GM19397 (cell line): ENCODE measurements around the gene RARA.
"Not testable (repeated sequence)": the region's sequence is repeated elsewhere in the genome, so short reads cannot be mapped to it uniquely, and the experiment has no call there.

Source experiments
- ATAC-seq: cut with Tn5 transposase; IDR thresholded peaks from one replicate; pipeline ENCODE4 v1.9.1; 2021; ENCODE audit warnings: mild to moderate bottlenecking, moderate library complexity; ENCODE audit not compliant: unreplicated experiment

The RARA gene

DNA sequence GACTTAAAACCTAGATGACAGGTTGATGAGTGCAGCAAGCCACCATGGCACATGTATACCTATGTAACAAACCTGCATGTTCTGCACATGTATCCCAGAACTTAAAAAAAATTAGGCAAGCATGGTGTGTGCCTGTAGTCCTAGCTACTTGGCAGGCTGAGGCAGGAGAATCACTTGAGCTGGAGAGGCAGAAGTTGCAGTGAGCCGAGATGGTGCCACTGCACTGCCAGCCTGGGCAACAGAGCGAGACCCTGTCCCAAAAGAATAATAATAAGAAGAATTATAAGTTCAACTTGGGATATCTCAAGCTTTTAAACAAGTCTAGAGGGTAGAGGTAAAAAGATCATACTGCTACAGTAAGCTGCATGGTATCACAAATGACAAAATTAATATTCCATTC is 11.5 kb upstream of the RARA start:
- ATAC-seq = no peak

DNA sequence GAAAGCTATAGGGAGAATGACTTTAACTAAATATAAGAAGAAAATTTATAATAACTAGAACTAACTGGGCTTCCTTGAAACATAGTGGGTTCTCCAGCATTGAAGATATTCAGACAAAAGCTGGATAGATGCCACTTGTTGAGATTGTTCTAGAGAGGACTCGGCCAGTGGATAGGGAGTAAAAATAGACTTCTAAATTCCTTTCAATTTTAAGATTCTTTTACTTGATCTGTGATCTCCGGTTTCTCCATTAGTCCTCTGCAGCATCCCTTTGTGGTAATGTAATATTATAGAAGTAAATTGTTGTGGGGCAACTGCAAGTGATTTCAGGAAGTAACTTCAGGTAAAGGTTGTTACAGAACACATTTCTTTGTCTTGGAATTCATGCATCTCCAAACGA is 10.3 kb upstream of the RARA start:
- ATAC-seq = no peak

DNA sequence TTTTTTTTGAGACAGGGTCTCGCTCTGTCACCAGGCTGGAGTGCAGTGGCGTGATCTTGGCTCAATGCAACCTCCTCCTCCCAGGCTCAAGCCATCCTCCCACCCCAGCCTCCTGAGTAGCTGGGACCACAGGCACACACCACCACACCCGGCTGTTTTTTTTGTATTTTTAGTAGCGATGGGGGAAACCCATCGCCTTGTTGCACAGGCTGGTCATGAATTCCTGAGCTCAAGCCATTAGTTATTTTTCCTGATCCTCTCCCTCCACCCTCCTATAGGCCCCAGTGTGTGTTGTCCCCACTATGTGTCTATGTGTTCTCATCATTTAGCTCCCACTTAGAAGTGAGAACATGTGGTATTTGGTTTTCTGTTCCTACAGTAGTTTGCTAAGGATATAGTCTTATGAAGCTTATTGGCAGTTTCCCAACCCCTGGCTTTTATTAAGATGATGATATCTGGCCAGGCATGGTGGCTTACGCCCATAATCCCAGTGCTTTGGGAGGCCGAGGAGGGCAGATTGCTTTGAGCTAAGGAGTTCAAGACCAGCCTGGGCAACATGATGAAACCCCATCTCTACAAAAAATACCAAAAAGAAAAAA is 9.7 kb upstream of the RARA start:
- ATAC-seq = not testable (repeated sequence)

GRCh38 chr17:40301315-40301714 is 7.7 kb upstream of the RARA start:
- ATAC-seq = no peak

- no peak for ATAC-seq
Measured at GRCh38 chr17:40303009-40303657, 5.8 kb upstream of the RARA start.

- no peak for ATAC-seq
Measured at GRCh38 chr17:40303708-40304551, 5.0 kb upstream of the RARA start.

DNA sequence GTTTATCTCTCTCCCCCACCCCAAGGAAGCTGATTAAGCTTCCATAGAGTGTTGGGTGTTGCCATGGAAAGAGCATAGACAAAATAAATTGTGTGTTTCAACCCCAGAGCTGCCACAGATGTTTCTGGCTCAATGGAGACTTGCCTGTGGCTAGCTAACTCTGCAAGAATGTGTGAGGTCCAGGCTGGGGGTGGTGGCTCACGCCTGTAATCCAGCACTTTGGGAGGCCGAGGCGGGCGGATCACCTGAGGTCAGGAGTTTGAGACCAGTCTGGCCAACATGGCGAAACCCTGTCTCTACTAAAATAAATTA is 4.5 kb upstream of the RARA start:
- ATAC-seq = not testable (repeated sequence)

DNA sequence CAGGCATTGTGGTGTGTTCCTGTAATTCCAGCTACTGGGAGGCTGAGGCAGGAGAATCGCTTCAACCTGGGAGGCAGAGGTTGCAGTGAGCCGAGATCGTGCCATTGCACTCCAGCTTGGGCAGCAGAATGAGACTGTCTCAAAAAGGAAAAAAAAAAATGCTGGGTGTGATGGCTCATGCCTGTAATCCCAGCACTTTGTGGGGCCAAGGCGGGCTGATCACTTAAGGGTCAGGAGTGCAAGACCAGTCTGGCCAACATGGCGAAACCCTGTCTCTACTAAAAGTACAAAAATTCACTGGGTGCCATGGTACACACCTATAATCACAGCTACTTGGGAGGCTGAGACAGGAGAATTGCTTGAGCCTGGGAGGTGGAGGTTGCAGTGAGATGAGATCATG is 4.1 kb upstream of the RARA start:
- ATAC-seq = not testable (repeated sequence)

GRCh38 chr17:40306395-40306794 is 2.6 kb upstream of the RARA start:
- no peak for ATAC-seq

DNA sequence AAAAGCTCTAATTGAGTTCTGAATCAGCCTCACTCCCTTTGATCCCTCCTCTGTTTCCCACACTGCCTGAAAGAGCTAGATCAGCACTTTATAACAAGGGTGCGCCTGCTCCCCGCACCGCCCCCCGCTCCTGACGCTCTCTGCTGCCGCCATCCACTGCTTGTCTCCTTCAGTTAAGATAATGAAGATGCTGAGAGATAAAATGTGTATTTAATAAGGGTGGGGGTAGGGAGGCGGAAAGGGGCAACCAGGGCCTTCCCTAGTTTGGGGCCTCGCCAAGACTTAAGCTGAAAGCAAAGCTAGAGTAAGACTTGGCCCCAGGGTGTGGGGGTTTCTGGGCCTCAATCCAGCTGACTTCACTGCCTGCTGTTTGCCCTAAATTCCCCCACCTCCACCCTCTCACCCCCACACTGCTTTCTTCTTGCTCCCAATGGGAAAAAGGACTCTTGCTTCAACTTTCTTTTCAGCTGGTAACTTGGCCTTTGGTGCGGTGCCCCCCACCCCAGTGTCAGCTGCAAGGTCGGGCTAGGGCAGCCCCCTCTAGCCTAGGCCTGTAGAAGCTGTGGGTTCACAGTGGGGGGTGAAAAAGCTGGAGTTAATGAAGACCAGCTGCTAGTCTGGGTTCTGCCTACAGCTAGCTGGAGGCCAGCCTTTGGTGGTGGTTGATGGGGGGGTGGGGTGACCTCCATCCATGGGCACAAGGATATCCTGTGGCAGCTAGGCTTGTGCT is 1.8 kb upstream of the RARA start:
- no peak for ATAC-seq

- no peak for ATAC-seq
Measured at GRCh38 chr17:40307740-40308239, 1.2 kb upstream of the RARA start.

DNA sequence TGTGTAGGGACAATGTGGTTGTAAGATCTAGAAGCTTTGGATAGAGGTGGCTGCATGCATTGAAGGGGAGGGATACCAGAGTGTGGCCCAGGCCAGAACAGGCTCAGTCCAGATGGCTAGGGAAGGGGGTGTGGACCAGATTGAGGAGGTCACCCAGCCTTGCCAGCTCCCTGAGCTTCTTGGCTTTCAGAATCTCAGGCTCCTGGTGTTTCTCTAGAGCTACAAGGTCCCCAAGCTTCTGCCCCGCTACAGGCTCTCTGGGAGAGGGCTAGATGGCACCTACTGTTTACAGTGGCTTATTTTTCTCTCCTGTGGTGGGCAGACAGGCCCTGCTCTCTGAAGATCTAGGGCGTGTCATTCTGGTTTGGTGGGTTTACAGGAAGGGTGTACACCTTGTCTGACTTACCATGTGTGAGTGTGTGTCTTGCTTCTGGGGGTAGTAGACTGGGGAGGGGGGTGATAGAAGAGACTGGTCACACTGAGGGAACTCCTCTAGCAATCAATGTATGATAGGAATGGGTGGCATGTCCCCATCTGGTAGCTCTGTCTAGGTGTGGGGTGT is 1.1 kb downstream of the RARA start:
- no peak for ATAC-seq

DNA sequence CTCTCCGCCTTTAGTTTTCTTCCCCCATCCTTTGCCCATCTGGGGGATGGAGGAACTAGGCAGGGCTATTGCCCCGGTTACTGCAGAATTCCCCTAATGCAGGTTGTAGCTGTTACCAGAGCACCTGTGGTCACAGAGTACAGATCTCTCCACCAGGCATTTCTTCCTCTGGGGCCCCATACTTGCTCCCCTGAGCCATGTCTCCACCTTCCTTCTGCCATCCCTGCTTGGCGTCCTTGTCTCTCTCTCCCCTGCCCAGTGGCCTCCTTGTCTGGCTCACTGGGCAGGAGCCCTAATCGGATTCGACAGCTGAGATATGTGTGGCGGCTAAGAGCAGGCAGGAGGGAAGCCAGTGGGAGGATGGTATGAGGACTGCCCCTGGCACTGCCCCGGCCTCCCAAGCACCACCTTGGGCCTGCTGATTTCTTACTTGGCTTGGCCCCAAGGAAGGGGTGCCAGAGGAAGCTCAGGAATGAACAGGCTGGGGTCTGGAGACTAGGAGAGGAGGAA is 2.0 kb downstream of the RARA start:
- ATAC-seq = no peak

DNA sequence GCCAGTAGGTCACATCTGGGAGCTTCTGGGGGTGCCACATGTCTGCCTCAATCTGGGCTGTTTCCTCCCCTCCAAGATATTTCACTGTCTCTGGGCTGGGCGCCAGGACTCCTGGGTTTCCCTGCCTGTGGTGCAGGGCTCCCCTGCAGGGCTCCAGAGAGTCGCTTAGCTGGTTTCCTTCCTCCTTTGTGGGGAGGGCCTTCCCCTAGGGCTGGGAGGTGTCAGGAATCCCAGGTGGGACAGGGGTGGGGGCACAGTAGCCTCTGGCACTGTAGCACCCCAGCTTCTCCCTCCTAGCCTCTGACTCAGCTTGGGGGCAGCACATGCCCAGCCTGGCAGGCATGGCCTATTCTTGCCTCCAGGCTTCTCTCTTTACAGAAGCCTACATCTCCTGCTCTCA is 2.6 kb downstream of the RARA start:
- no peak for ATAC-seq

GRCh38 chr17:40312131-40312731 is 3.3 kb downstream of the RARA start:
- ATAC-seq = no peak

GRCh38 chr17:40312893-40313667 is 4.1 kb downstream of the RARA start:
- no peak for ATAC-seq

DNA sequence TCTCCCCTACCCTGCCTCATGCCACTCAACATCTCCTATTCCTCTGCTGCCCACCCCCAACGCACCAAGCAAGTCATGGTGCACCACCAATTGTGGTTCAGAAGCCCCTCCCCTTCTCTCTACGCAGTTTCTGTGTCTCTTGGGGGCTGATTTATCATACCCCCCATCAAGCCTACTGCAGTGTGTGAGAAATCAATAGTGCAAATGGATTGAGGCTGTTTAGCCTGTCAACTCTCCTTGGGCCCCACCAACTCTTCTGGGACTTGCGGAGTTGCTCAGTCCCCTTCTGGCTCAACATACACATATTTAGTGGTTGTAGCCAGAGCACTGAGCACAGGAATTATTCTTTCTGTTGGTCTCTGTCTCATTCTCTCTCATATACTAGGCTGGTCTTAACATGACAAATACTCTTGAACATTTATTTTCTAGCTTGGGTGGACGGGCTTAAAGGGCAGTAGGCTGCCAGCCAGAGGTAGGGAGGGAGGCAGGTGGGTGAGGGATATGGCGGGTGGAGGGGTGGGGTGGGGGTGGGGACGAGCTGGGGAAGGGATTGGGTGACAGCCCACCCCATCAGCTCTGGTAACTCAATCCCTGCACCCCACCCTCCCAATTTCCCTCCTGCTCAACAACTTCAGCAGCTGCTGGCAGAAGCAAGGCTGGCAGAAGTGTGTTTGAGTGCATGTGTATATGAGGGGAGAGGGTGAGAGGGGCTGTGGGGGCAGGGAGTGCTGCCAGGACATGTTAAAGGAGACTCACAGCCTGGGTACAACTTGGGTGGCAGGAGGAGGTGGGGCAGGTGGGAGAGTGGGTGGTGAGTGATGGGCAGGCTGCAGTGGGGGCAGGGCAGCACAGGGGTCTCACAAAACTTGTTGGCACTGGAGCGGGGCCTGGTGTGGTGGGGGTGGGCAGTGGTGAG is 4.9 kb downstream of the RARA start:
- ATAC-seq = no peak

GRCh38 chr17:40314584-40314956 is 5.6 kb downstream of the RARA start:
- no peak for ATAC-seq

GRCh38 chr17:40315206-40315605 is 6.2 kb downstream of the RARA start:
- no peak for ATAC-seq
